Stimulated activated CD8-positive, alpha-beta memory T cell treated with anti-CD3 and anti-CD28 coated beads, Interleukin-15, amount 100 ng/mL, for 1 hour (primary cell): ENCODE data around the gene POF1B.
"Not testable (repeated sequence)": the region's sequence is repeated elsewhere in the genome, so short reads cannot be mapped to it uniquely, and the experiment has no call there.

Source experiments
- DNase-seq: peaks from one replicate; pipeline ENCODE4 v3.0.0-alpha.2; 2020; ENCODE audit warnings: low read depth

Gene POF1B, protein sequence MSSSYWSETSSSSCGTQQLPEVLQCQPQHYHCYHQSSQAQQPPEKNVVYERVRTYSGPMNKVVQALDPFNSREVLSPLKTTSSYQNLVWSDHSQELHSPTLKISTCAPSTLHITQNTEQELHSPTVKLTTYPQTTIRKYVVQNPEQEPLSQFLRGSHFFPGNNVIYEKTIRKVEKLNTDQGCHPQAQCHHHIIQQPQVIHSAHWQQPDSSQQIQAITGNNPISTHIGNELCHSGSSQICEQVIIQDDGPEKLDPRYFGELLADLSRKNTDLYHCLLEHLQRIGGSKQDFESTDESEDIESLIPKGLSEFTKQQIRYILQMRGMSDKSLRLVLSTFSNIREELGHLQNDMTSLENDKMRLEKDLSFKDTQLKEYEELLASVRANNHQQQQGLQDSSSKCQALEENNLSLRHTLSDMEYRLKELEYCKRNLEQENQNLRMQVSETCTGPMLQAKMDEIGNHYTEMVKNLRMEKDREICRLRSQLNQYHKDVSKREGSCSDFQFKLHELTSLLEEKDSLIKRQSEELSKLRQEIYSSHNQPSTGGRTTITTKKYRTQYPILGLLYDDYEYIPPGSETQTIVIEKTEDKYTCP

GRCh38 chrX:85379174-85379907 lies at the start of gene POF1B:
Gene POF1B, minus strand, starts transcription at chrX:85379665. Its CDS starts 211 bp downstream, at chrX:85379454.
- DNase-seq = no peak

DNA sequence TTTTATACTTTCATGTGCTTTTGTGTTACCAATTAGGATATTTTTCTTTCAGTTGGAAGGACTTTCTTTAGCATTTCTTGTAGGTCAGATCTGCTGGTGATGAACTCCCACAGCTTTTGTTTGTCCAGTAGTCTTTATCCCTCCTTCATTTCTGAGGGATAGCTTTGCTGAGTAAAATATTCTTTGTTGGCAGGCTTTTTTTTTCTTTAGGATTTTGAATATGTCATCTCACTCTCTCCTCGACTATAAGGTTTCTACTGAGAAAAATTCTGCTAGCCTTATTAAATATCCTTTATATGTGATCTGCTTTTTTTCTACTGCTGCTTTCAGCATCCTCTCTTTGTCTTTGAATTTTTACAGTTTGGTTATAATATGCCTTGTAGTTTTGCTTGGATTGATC lies 49.6 kb upstream of the POF1B start:
- no peak for DNase-seq

GRCh38 chrX:85419293-85419692 lies 39.8 kb upstream of the POF1B start:
- no peak for DNase-seq

- DNase-seq = no peak
Observed at GRCh38 chrX:85391878-85392238, 12.4 kb upstream of the POF1B start.

DNA sequence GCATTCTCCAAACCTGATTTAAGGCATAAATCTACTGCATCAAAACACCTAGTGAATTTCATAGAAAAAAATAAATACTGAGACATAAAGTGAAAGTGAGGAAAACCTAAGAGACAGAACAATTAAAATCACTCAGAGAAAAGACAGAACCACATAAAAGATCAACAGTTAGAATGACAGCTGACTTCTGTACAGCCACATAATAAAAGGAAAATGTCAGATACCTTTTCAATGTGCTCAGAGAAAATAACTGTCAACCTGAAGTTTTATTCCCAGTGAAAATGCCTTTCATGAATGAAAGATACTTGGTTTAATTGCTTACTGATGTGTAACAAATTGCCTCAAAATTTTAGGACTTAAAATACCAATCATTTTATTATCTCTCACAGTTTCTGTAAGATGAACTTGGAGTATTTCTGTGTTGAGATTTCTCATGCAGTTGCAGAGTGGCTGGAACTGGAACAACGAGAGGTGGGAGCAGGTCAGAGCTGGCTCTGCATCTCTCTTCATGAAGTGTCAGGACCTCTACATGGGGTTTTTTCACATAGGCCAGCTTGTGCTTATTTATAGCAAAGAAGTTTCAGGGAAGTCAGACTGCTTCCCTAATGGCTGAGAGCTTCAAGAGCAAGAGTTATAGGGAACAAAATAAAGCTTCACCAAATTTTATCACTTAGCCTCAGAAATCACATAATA lies 11.9 kb upstream of the POF1B start:
- no peak for DNase-seq

DNA sequence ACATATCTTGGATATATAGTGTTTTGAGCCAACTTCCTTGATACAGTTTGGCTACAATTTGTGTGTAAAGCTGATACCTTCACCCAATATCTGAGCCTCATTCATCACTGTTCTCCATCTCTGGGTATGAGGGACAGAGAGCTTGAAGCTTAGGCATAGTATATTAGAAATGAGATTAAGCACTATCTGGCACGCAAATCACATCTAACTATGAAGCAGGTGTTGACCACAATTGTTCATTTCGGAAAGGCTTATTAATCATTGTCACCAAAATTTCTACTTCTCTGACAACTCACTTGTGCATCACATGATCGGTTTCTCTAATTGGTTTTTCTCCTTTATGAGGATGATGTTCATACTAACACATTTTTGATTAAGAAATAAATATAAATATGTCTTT lies 2.1 kb upstream of the POF1B start:
- no peak for DNase-seq

DNA sequence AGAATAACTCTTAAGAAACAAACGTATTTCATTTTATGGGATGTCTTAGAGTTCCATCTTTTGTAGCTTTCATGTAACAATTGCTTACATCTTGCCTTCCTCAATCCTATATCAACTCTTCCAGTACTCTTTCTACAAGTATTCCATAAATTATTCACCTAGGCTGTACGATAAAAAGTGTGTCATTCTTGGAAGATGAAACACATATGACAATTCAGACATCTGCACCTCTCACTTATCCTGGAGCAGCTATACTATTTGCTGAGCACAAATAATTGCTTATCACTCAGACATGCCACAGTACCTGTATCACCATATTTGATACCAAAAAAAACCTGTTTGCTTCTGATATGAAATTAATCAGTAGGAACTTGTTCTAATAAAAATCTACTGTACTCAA lies 1.0 kb downstream of the POF1B start:
- DNase-seq = no peak

- DNase-seq = no peak
Observed at GRCh38 chrX:85375333-85375738, 4.1 kb downstream of the POF1B start.

- no peak for DNase-seq
Observed at GRCh38 chrX:85365370-85365995, 14.0 kb downstream of the POF1B start.

DNA sequence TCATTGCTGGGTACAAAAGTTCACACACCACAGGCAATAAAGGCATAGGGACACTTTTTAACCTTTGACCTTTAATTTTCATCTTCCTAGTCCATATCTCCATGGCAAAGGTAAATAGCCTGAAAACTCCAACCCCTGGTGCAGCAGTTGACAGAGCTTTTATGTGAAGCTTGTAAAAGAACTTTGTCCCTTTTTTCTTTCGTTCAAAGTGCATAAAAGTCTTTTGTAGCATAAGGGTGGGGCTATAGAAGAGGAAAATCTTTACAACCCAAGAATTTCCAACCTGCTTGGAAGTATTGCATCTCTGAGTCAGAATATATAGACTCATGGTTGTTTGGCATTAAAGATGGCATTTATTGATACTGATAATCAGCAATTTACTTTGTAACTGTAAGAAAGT lies 20.4 kb downstream of the POF1B start:
- DNase-seq = no peak

DNA sequence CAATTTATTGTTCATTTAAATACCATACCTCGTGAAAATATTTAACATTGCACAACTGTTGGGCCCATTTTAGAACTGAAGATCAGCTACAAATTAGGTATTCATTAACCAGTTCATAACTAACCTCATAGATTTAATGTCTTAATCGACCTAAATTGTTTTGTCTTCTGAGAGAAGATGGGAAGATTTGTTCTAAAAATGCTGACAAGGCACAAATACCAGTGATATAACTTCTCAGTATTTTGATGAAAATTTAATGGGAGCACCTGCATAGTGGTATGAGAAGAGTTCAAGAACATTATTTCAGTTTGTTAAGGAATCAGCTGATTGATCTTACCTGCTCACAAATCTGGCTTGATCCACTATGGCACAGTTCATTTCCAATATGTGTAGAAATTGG lies 33.9 kb downstream of the POF1B start:
- DNase-seq = no peak

DNA sequence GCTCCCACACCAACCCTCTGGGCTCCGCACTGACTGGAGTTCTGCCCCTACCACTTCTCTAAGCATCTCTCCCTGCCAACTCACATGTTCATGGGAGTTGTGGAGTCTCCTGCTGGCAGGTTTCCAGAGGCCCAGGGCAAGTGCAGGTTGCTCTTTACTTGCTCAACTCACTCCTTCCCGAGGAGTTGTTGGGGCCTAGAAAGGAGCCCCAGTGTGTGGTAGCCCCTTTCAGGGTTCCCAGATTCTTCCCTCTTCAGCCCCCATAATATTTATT lies 52.5 kb downstream of the POF1B start:
- no peak for DNase-seq

GRCh38 chrX:85326234-85327059 lies 53.0 kb downstream of the POF1B start:
- DNase-seq = no peak

DNA sequence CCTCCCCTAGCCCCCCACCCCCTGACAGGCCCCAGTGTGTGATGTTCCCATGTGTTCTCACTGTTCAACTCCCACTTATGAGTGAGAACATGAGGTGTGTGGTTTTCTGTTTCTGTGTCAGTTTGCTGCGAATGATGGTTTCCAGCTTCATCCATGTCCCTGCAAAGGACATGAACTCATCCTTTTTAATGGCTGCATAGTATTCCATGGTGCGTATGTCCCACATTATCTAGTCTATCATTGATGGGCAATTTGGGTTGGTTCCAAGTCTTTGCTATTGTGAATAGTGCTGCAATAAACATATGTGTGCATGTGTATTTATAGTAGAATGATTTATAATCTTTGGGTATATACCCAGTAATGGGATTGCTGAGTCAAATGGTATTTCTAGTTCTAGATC lies 68.1 kb downstream of the POF1B start:
- not testable (repeated sequence) for DNase-seq

- no peak for DNase-seq
Observed at GRCh38 chrX:85309717-85310116, 69.7 kb downstream of the POF1B start.

DNA sequence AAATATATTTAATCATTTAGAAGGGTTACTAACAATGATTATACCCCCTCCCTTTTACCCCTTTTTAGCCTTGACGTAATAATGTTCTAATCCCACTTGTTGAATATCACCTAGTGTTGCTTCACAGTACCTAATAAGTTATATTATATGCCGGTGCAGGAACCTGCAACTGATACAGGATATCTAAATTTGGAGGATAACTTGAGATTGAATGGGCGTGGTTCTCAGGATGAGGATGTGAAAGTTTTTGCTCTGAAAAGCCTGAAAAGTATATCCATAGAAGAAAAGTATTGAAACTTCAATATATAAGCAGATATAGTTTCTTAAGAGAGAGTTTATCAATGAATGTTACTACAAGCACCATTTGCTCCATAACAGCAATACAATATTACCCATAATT lies 75.9 kb downstream of the POF1B start:
- DNase-seq = no peak

DNA sequence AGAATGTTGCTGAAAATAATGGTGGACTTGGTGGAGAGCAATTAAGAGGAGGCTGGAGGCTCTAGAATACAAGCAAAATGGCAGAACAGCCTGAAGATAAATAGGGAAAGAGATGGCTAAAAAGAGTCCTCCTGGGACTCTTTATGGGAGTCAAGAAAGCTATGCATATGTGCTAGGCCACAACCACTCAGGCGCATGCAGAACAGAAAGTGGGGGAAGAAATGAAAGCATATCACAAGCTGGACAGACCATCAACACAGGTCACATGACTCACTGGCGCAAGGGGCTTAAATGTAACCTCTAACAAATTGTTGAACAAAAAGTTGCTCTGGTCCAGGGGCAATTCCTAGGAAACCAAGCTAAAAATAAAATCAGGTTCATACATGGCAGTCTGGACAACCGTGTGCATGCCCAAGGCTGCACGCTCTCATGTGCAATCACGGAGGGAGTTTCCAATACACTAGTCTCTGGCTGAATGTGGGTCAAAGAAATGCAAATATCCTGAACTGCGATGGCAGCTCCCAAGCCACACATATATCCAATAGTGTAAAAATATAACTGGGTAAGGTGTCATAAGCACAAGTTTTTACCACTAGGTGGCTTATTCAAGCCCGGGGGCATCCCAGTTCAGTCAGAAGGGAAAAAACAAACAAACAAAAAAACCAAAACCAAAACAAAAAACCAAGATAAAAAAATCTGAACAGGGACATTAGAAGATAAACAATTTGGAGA lies 90.3 kb downstream of the POF1B start:
- DNase-seq = no peak

DNA sequence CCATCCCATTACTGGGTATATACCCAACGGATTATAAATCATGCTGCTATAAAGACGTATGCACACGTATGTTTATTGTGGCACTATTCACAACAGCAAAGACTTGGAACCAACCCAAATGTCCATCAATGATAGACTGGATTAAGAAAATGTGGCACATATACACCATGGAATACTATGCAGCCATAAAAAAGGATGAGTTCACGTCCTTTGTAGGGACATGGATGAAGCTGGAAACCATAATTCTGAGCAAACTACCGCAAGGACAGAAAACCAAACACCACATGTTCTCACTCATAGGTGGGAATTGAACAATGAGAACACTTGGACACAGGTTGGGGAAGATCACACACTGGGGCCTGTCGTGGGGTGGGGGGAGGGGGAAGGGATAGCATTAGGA lies 94.2 kb downstream of the POF1B start:
- DNase-seq = not testable (repeated sequence)

DNA sequence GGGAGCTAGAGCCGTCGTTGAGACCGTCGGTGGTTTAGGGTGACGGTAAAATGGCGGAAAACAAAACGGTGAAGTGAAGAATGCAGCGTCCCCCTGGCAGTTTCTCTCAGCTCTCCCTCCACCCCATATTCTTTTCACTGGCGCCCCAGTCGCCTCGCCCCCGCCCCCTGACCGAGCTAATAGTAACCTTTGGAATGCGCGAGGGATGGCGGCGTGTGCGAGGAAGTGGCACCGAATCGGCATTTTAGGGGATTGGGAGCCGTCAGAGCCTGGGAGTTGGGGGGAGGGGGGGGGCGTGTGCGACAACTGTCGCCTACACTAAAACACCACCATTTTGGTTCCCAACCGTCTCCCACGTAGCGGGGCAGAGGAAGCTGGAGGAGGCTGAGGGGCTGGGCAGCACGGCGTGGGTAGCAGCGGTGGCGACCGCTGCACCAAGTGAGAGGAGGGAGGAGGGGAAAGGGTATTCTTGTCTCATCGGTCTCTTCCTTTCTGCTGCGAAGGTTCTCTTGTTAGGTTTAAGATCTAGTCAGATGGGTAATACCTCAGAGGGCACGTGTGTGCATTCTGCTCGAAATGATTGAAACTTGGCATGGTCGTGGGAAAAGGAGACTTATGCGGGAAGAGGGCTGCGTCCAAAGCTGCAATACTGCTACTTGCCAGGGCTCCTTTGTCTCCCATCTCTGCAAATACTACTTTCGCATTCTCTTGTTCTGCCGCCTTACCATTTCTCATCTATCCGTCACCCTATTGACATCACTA lies 134.8 kb downstream of the POF1B start:
- DNase-seq = no peak
